Endodermal cell (in vitro differentiated cells): Measurements from ENCODE around the gene GEMIN7. TPM values are rescaled to one million over a fixed set of nuclear protein-coding genes. Genes with fewer than 3 reads are reported as not detected.

Experiments used
- DNase-seq: peaks from one replicate; pipeline ENCODE4 v3.0.0-alpha.2; 2017
- H3K27ac ChIP-seq: 2 replicates; pipeline ENCODE4 v1.5.1; 2013; ENCODE audit warnings: mild to moderate bottlenecking, low read depth, low read length, moderate library complexity
- H3K27me3 ChIP-seq: 2 replicates; pipeline ENCODE4 v1.6.1; 2013; ENCODE audit warnings: mild to moderate bottlenecking, low read length, moderate library complexity; ENCODE audit not compliant: insufficient read depth, control insufficient read depth, poor library complexity, severe bottlenecking
- H3K36me3 ChIP-seq: 2 replicates; pipeline ENCODE4 v1.7.0; 2013; ENCODE audit warnings: mild to moderate bottlenecking, low read length, moderate library complexity; ENCODE audit not compliant: control insufficient read depth, insufficient read depth
- H3K4me1 ChIP-seq: one replicate; pipeline ENCODE4 v1.7.0; 2013; ENCODE audit warnings: low read length; ENCODE audit not compliant: control insufficient read depth, insufficient read depth
- H3K4me3 ChIP-seq: 2 replicates; pipeline ENCODE4 v1.5.1; 2013; ENCODE audit warnings: mild to moderate bottlenecking, low read length, moderate library complexity
- H3K9ac ChIP-seq: 2 replicates; pipeline ENCODE4 v1.6.1; 2013; ENCODE audit warnings: mild to moderate bottlenecking, low read length, moderate library complexity; ENCODE audit not compliant: poor library complexity, severe bottlenecking; ENCODE audit errors: extremely low read depth
- H3K9me3 ChIP-seq: 2 replicates; pipeline ENCODE4 v1.6.1; 2013; ENCODE audit warnings: mild to moderate bottlenecking, low read length, moderate library complexity; ENCODE audit not compliant: control insufficient read depth
- H3K27ac Mint-ChIP-seq: 2 replicates; pipeline ENCODE4 v1.8.0; 2020; ENCODE audit warnings: mixed read lengths
- H3K27me3 Mint-ChIP-seq: 2 replicates; pipeline ENCODE4 v1.8.0; 2021; ENCODE audit warnings: mild to moderate bottlenecking, mixed read lengths; ENCODE audit not compliant: insufficient read depth
- H3K36me3 Mint-ChIP-seq: 2 replicates; pipeline ENCODE4 v1.8.0; 2020; ENCODE audit warnings: low read depth, mixed read lengths
- H3K4me1 Mint-ChIP-seq: 2 replicates; pipeline ENCODE4 v1.8.0; 2020; ENCODE audit warnings: mixed read lengths
- H3K4me3 Mint-ChIP-seq: 2 replicates; pipeline ENCODE4 v1.8.0; 2020; ENCODE audit warnings: mild to moderate bottlenecking, moderate library complexity, mixed read lengths
- H3K9me3 Mint-ChIP-seq: 2 replicates; pipeline ENCODE4 v1.8.0; 2020; ENCODE audit warnings: mild to moderate bottlenecking, mixed read lengths
- WGBS, 2 experiments: methylation state at CpG; one replicate each; pipeline versions ENCODE4 v1.1.5 to v1.1.7; 2013; ENCODE audit warnings: missing lambda C conversion rate in 2 of 2, mixed read lengths in 1 of 2; ENCODE audit not compliant: insufficient coverage in 1 of 2, insufficient read length in 1 of 2; 5-methylcytosine and 5-hydroxymethylcytosine counted together
- total RNA-seq, 2 donors: library from RNA; stranded (reverse); fragmentation: NEBNext Ultra II Directional in 1 of 2; extraction: Animal tissue kit (Norgen Biotek cat#: 25700) in 1 of 2; gene quantifications; 2 replicates in 1 of 2; 3 replicates in 1 of 2; pipeline ENCODE4 v1.2.1, GENCODE V29; 2021
- TF ChIP-seq, protein P1 (sequence below): fragments of 200-600 bp; sonication (generic); conservative IDR thresholded peaks from 2 replicates; pipeline ENCODE4 v1.5.0; 2021; ENCODE audit warnings: antibody characterized with exemption, mild to moderate bottlenecking

The GEMIN7 gene
- total RNA-seq, 2 donors from 2014 or later, result 56.3 to 56.6 TPM

DNA sequence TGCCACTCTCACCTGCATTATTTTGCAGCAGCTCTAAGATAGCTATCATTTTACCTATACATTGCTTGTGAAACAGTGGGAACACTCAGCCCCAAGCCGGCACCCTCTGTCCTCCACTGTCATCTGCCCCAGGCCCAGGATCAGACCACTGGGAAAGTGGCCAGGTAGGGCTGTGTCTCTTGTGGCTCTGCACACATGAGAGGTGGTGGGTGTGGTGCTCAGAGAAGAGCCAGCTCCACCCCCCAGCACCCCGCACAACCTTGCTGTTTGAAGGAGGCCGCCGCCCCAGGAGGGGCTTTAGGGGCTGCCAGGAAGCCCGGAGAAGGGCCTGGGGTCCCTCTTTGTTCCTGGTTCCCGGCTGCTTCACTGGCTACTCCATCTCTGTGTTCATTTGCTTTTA lies 40.5 kb downstream of the GEMIN7 start:
- no peaks in the 10 kb centered on the region for H3K27me3 Mint-ChIP-seq
- no peak overlapping the region for H3K27ac Mint-ChIP-seq
- H3K4me1 ChIP-seq, result peaks cover 5% of the 10 kb centered on the region

DNA sequence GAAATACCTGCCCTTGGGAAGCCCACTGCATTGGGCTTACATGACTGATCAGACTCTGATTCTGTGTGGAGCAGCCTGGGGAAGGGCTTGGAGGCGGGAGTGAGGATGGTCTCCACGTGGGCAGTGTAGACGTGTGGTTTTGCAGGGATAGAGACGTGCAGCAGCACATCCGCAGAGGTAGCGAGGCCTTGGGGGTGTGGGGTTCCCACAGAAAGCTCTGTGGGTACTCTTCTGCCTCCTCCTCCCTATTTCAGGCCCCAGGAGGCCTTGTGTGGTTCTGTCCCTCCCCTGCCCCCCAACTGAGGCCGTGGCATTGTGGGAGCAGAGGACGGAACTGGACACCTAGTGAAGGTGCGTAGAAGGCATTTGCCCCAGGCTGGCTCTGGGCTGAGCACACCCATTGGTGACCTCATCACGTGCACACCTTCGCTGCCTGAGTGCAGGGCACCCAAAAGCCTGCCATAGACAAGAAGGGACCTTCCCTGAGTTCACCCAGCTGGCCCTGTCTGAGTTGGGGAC lies 42.8 kb downstream of the GEMIN7 start:
- Histone ChIP-seq H3K4me3 (no peak overlapping the region), H3K4me1 (peaks cover 5% of the 10 kb centered on the region), H3K9me3 (no peaks in the 10 kb centered on the region), H3K36me3 (no peaks in the 10 kb centered on the region), H3K9ac (no peak overlapping the region), H3K27me3 (no peaks in the 10 kb centered on the region), H3K27ac (no peak overlapping the region)
- TF ChIP-seq, protein P1, sequence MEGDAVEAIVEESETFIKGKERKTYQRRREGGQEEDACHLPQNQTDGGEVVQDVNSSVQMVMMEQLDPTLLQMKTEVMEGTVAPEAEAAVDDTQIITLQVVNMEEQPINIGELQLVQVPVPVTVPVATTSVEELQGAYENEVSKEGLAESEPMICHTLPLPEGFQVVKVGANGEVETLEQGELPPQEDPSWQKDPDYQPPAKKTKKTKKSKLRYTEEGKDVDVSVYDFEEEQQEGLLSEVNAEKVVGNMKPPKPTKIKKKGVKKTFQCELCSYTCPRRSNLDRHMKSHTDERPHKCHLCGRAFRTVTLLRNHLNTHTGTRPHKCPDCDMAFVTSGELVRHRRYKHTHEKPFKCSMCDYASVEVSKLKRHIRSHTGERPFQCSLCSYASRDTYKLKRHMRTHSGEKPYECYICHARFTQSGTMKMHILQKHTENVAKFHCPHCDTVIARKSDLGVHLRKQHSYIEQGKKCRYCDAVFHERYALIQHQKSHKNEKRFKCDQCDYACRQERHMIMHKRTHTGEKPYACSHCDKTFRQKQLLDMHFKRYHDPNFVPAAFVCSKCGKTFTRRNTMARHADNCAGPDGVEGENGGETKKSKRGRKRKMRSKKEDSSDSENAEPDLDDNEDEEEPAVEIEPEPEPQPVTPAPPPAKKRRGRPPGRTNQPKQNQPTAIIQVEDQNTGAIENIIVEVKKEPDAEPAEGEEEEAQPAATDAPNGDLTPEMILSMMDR, result no peak
- no peaks in the 10 kb centered on the region for H3K27me3 Mint-ChIP-seq
- 96 to 97% methylated on average over 6 to 11 of the region's 11 CpGs for WGBS, 2 experiments
- no peak overlapping the region for H3K4me3 Mint-ChIP-seq
- no peaks in the 10 kb centered on the region for H3K9me3 Mint-ChIP-seq
- no peak overlapping the region for H3K27ac Mint-ChIP-seq
- no peak for DNase-seq
- H3K4me1 Mint-ChIP-seq, result peaks cover 12% of the 10 kb centered on the region
- peaks cover 5% of the 10 kb centered on the region for H3K36me3 Mint-ChIP-seq

More for the DNA sequence above, 40.5 kb downstream of the GEMIN7 start:
- Mint-ChIP-seq H3K4me3 (no peak overlapping the region), H3K9me3 (no peaks in the 10 kb centered on the region), H3K4me1 (peaks cover 13% of the 10 kb centered on the region), H3K36me3 (peaks cover 5% of the 10 kb centered on the region)
- no peak overlapping the region for H3K27ac ChIP-seq
- H3K36me3 ChIP-seq, result no peaks in the 10 kb centered on the region
- WGBS, 2 experiments, result 94 to 95% methylated on average over 4 to 6 of the region's 6 CpGs
- no peaks in the 10 kb centered on the region for H3K9me3 ChIP-seq
- no peak overlapping the region for H3K9ac ChIP-seq
- TF ChIP-seq, protein P1, result no peak
- no peak overlapping the region for H3K4me3 ChIP-seq
- DNase-seq, result no peak
- no peaks in the 10 kb centered on the region for H3K27me3 ChIP-seq

DNA sequence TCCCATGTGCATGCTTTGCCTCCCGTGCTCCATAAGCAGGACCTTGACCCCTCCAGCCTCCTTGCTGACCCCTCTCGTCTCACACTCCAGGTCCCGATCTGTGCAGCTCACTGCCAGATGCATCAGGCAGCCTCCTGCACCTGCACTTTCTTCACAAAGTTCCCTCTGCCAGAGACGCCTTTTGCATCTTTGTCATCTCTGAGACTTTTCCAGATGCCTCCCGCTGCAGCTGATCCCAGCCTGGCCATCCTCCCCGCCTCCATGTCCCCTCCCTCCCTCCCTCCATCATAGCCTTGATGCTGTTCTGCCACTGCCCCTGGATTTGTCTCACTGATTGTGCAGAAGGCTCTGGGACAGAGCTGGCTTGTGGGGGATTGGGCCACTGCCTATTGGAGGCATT lies 43.8 kb downstream of the GEMIN7 start:
- TF ChIP-seq, protein P1, result no peak
- no peak for DNase-seq
- Mint-ChIP-seq H3K27ac (no peak overlapping the region), H3K4me1 (peaks cover 5% of the 10 kb centered on the region), H3K4me3 (no peak overlapping the region), H3K36me3 (peaks cover 5% of the 10 kb centered on the region), H3K27me3 (no peaks in the 10 kb centered on the region), H3K9me3 (no peaks in the 10 kb centered on the region)
- Histone ChIP-seq H3K9me3 (no peaks in the 10 kb centered on the region), H3K9ac (no peak overlapping the region), H3K4me3 (no peak overlapping the region), H3K27me3 (no peaks in the 10 kb centered on the region), H3K4me1 (no peaks in the 10 kb centered on the region), H3K27ac (no peak overlapping the region), H3K36me3 (no peaks in the 10 kb centered on the region)
- WGBS, 2 experiments, result 90 to 97% methylated on average over 4 to 6 of the region's 6 CpGs
